H1 (cell line): ENCODE data around the gene FAM184B. TPM values are rescaled to one million over a fixed set of nuclear protein-coding genes. Genes with fewer than 3 reads are reported as not detected.

Experiments
- CTCF ChIA-PET: fragments of 300-600 bp; sonication (Branson Sonifier 250); formaldehyde crosslinking; loops from one replicate; lab custom pipeline; 2021; ENCODE audit not compliant: partially characterized antibody; lab: Charles Lee
- POLR2A ChIA-PET: fragments of 300-600 bp; sonication (Branson Sonifier 250); formaldehyde crosslinking; loops from one replicate; lab custom pipeline; 2021; ENCODE audit warnings: inconsistent platforms; ENCODE audit not compliant: partially characterized antibody; lab: Charles Lee
- DNase-seq, 2 experiments: peaks; one replicate each; pipeline versions ENCODE4 v3.0.0 to v3.0.0-alpha.2; 2010 to 2022; ENCODE audit warnings: low spot score in 2 of 2, low read depth in 1 of 2, mixed read lengths in 1 of 2
- FAIRE-seq: peaks from 2 replicates; lab custom pipeline; 2011; peaks lifted over from hg19 to GRCh38; lab: Jason Lieb, UNC
- H2AFZ ChIP-seq: 2 replicates; pipeline ENCODE4 v1.8.1; 2012; ENCODE audit warnings: low read length, inconsistent platforms
- H2AK5ac ChIP-seq: 2 replicates; pipeline ENCODE4 v1.6.1; 2013; ENCODE audit warnings: low read depth, low read length
- H2BK120ac ChIP-seq: replicated peaks from 2 replicates; pipeline ENCODE3; 2013; ENCODE audit warnings: low read depth, low read length, inconsistent platforms
- H2BK12ac ChIP-seq: 2 replicates; pipeline ENCODE4 v1.6.1; 2013; ENCODE audit warnings: low read depth, low read length
- H2BK15ac ChIP-seq: 2 replicates; pipeline ENCODE4 v1.6.1; 2013; ENCODE audit warnings: low read length
- H2BK20ac ChIP-seq: 2 replicates; pipeline ENCODE4 v1.6.1; 2013; ENCODE audit warnings: low read length
- H2BK5ac ChIP-seq: 2 replicates; pipeline ENCODE4 v1.6.1; 2013; ENCODE audit warnings: low read depth, low read length
- H3K14ac ChIP-seq: 2 replicates; pipeline ENCODE4 v1.6.1; 2013; ENCODE audit warnings: inconsistent platforms; ENCODE audit not compliant: insufficient read length
- H3K18ac ChIP-seq: 2 replicates; pipeline ENCODE4 v1.6.1; 2013; ENCODE audit warnings: low read length; ENCODE audit errors: extremely low read depth
- H3K23ac ChIP-seq: 2 replicates; pipeline ENCODE4 v1.6.1; 2013; ENCODE audit warnings: inconsistent platforms; ENCODE audit not compliant: insufficient read length
- H3K23me2 ChIP-seq: 2 replicates; pipeline ENCODE4 v1.6.1; 2013; ENCODE audit warnings: low read depth, low read length
- H3K27ac ChIP-seq: 2 replicates; pipeline ENCODE4 v1.6.1; 2011; ENCODE audit warnings: low read depth, low read length, inconsistent platforms
- H3K27me3 ChIP-seq, 4 experiments: replicated peaks in 1 of 4; 1 replicate in 1 of 4; 2 replicates in 3 of 4; pipeline versions ENCODE4 v1.6.1 to v1.8.1; 2011 to 2013; ENCODE audit warnings: low read length in 3 of 4, mild to moderate bottlenecking in 3 of 4, inconsistent platforms in 2 of 4, mixed read lengths in 2 of 4, moderate library complexity in 1 of 4; ENCODE audit not compliant: control insufficient read depth in 3 of 4, insufficient read depth in 3 of 4; ENCODE audit errors: extremely low read depth in 1 of 4
- H3K36me3 ChIP-seq, 4 experiments: 2 replicates each; pipeline versions ENCODE4 v1.6.1 to v1.8.1; 2011 to 2013; ENCODE audit warnings: mild to moderate bottlenecking in 4 of 4, low read length in 3 of 4, moderate library complexity in 2 of 4, control low read depth in 1 of 4, inconsistent platforms in 1 of 4; ENCODE audit not compliant: insufficient read depth in 4 of 4, control insufficient read depth in 2 of 4
- H3K4ac ChIP-seq: replicated peaks from 2 replicates; pipeline ENCODE3; 2013; ENCODE audit warnings: low read length, low read depth, mixed read lengths, inconsistent platforms; ENCODE audit not compliant: insufficient read length
- H3K4me1 ChIP-seq, 4 experiments: replicated peaks in 1 of 4; 1 replicate in 1 of 4; 2 replicates in 3 of 4; pipeline versions ENCODE4 v1.6.1 to v1.8.1; 2011 to 2013; ENCODE audit warnings: low read length in 3 of 4, inconsistent platforms in 2 of 4, mixed read lengths in 1 of 4; ENCODE audit not compliant: insufficient read depth in 4 of 4, control insufficient read depth in 3 of 4
- H3K4me2 ChIP-seq, 2 experiments: 2 replicates each; pipeline versions ENCODE4 v1.6.1 to v1.8.1; 2011 to 2013; ENCODE audit warnings: low read depth in 2 of 2, low read length in 2 of 2, control low read depth in 1 of 2, inconsistent platforms in 1 of 2, mild to moderate bottlenecking in 1 of 2; ENCODE audit not compliant: insufficient read depth in 1 of 2
- H3K4me3 ChIP-seq, 4 experiments: fragments of 200-600, 300-600 bp in 1 of 4; sonication (generic), shearing (Covaris generic), sonication (Bioruptor Twin) in 1 of 4; 2 replicates each; pipeline versions ENCODE4 v1.5.1 to v1.8.1; 2011 to 2016; ENCODE audit warnings: low read length in 4 of 4, low read depth in 3 of 4, control low read depth in 2 of 4, inconsistent platforms in 2 of 4, mild to moderate bottlenecking in 2 of 4, mixed read lengths in 1 of 4, moderate library complexity in 1 of 4; ENCODE audit not compliant: insufficient read depth in 2 of 4; ENCODE audit errors: extremely low read depth in 1 of 4
- H3K56ac ChIP-seq: replicated peaks from 2 replicates; pipeline ENCODE3; 2013; ENCODE audit warnings: low read depth, mild to moderate bottlenecking, mixed read lengths, low read length, inconsistent platforms; ENCODE audit not compliant: insufficient read length
- H3K79me1 ChIP-seq: 2 replicates; pipeline ENCODE4 v1.6.1; 2013; ENCODE audit warnings: low read depth, low read length, control low read depth
- H3K79me2 ChIP-seq, 2 experiments: 2 replicates each; pipeline versions ENCODE4 v1.6.1 to v1.8.1; 2012 to 2013; ENCODE audit warnings: low read length in 2 of 2, mild to moderate bottlenecking in 2 of 2, inconsistent platforms in 1 of 2; ENCODE audit not compliant: insufficient read depth in 2 of 2, control insufficient read depth in 1 of 2
- H3K9ac ChIP-seq, 4 experiments: replicated peaks in 1 of 4; 1 replicate in 1 of 4; 2 replicates in 3 of 4; pipeline versions ENCODE4 v1.6.1 to v1.8.1; 2011 to 2013; ENCODE audit warnings: low read depth in 3 of 4, low read length in 3 of 4, control low read depth in 2 of 4, mild to moderate bottlenecking in 2 of 4, moderate library complexity in 2 of 4, inconsistent platforms in 1 of 4; ENCODE audit errors: extremely low read depth in 1 of 4
- H3K9me3 ChIP-seq, 2 experiments: 2 replicates each; pipeline versions ENCODE4 v1.6.1 to v1.8.1; 2012 to 2013; ENCODE audit warnings: mild to moderate bottlenecking in 2 of 2, moderate library complexity in 2 of 2, control low read depth in 1 of 2, inconsistent platforms in 1 of 2, low read depth in 1 of 2, low read length in 1 of 2, mixed read lengths in 1 of 2; ENCODE audit not compliant: insufficient read depth in 2 of 2
- H4K20me1 ChIP-seq, 2 experiments: replicated peaks in 1 of 2; 2 replicates each; pipeline versions ENCODE3 to v1.8.1; 2011 to 2013; ENCODE audit warnings: inconsistent platforms in 2 of 2, low read length in 2 of 2, mild to moderate bottlenecking in 1 of 2; ENCODE audit not compliant: insufficient read depth in 2 of 2, control insufficient read depth in 1 of 2
- H4K5ac ChIP-seq: 2 replicates; pipeline ENCODE4 v1.6.1; 2013; ENCODE audit warnings: low read length, low read depth, mixed read lengths, inconsistent platforms; ENCODE audit not compliant: insufficient read length
- H4K8ac ChIP-seq: 2 replicates; pipeline ENCODE4 v1.8.0; 2013; ENCODE audit warnings: mild to moderate bottlenecking, moderate library complexity, low read length, inconsistent platforms; ENCODE audit not compliant: insufficient read depth; ENCODE audit errors: extremely low read depth
- H4K91ac ChIP-seq: replicated peaks from 2 replicates; pipeline ENCODE3; 2013; ENCODE audit warnings: low read length, mixed read lengths, inconsistent platforms; ENCODE audit not compliant: insufficient read length
- ASH2L ChIP-seq: fragments of 200-600, 300-600 bp; sonication (generic); IDR thresholded peaks from one replicate; pipeline ENCODE4 v1.7.1; 2017; ENCODE audit warnings: low read length
- ATF2 ChIP-seq: IDR thresholded peaks from 2 replicates; pipeline ENCODE4 v1.6.1; 2012; ENCODE audit warnings: low read length, inconsistent platforms
- CBX8 ChIP-seq: fragments of 300-800, 300-1000 bp; sonication (generic); IDR thresholded peaks from 2 replicates; pipeline ENCODE4 v1.7.1; 2016; ENCODE audit warnings: low read depth, low read length, borderline replicate concordance
- CHD1 ChIP-seq: IDR thresholded peaks from 2 replicates; pipeline ENCODE4 v1.6.1; 2012; ENCODE audit warnings: low read depth, low read length, improper control_type of control experiment
- NRF1 ChIP-seq: IDR thresholded peaks from 2 replicates; pipeline ENCODE4 v1.6.1; 2011; ENCODE audit warnings: mild to moderate bottlenecking, low read depth, low read length, improper control_type of control experiment
- POLR2A ChIP-seq, 2 experiments: IDR thresholded peaks; 1 replicate in 1 of 2; 2 replicates in 1 of 2; pipeline ENCODE4 v1.6.1; 2011; ENCODE audit warnings: low read depth in 2 of 2, low read length in 2 of 2, mild to moderate bottlenecking in 2 of 2; ENCODE audit errors: control extremely low read depth in 1 of 2
- POU5F1 ChIP-seq: IDR thresholded peaks from 2 replicates; pipeline ENCODE4 v1.6.1; 2011; ENCODE audit warnings: low read depth, mild to moderate bottlenecking, low read length, moderate library complexity
- SIRT6 ChIP-seq: IDR thresholded peaks from one replicate; pipeline ENCODE4 v1.7.1; 2012; ENCODE audit warnings: low read length, inconsistent platforms
- SP1 ChIP-seq: IDR thresholded peaks from 2 replicates; pipeline ENCODE4 v1.6.1; 2011; ENCODE audit warnings: low read depth, low read length
- SP2 ChIP-seq: IDR thresholded peaks from 2 replicates; pipeline ENCODE4 v1.6.1; 2012; ENCODE audit warnings: mild to moderate bottlenecking, low read length, inconsistent platforms
- TAF1 ChIP-seq: IDR thresholded peaks from 2 replicates; pipeline ENCODE4 v1.6.1; 2011; ENCODE audit warnings: mild to moderate bottlenecking, low read depth, low read length
- TBP ChIP-seq: IDR thresholded peaks from 2 replicates; pipeline ENCODE4 v1.6.1; 2011; ENCODE audit warnings: low read depth, low read length, improper control_type of control experiment
- WGBS, 2 experiments: shearing (Covaris generic) in 1 of 2; methylation state at CpG; one replicate each; pipeline versions ENCODE4 v1.1.6 to v1.1.7; 2013 to 2015; ENCODE audit warnings: low lambda C conversion rate in 2 of 2, mixed read lengths in 2 of 2, inconsistent platforms in 1 of 2, low coverage in 1 of 2, missing lambda C conversion rate in 1 of 2; ENCODE audit not compliant: insufficient replicate concordance in 2 of 2, insufficient coverage in 1 of 2, insufficient read length in 1 of 2; ENCODE audit errors: extremely low coverage in 1 of 2, missing lambda C conversion rate in 1 of 2; 5-methylcytosine and 5-hydroxymethylcytosine counted together
- polyA plus RNA-seq, 7 experiments: library from polyadenylated mRNA; depleted of rRNA in 3 of 7; stranded (reverse) in 5 of 7; unstranded in 2 of 7; fragments of >200 nt in 5 of 7; fragments of 200-250 nt in 2 of 7; gene quantifications; 1 replicate in 5 of 7; 2 replicates in 1 of 7; 4 replicates in 1 of 7; pipeline versions ENCODE4 v1.2.1 to v1.2.3, GENCODE V29; 2011 to 2013; ENCODE audit warnings: missing spikeins in 2 of 7, mixed read lengths in 2 of 7
- total RNA-seq: library from RNA; stranded (reverse); fragmentation: NEBNext Ultra II Directional; extraction: Animal tissue kit (Norgen Biotek cat#: 25700); gene quantifications from 2 replicates; pipeline ENCODE4 v1.2.1, GENCODE V29; 2021

The FAM184B gene
- total and polyA plus RNA-seq, 2 of the 8 experiments (the other 6 are each of a cell fraction or from before 2014, with no cell fraction given): 0.05 to 0.39 TPM

GRCh38 chr4:17758485-17758884 lies 22.9 kb downstream of the FAM184B start:
- Histone ChIP-seq H3K56ac (no peak overlapping the region), H3K23me2 (no peaks in the 10 kb centered on the region)
- POLR2A ChIA-PET: no interaction called here

More at GRCh38 chr4:17758485-17758884, 22.9 kb downstream of the FAM184B start:
- Histone ChIP-seq H3K4me1 (peaks cover 0 to 7% (median 3%) of the 10 kb centered on the region in 4 experiments; a peak in 5 of 7 replicates), H3K79me2 (no peaks in the 10 kb centered on the region), H3K79me1 (no peaks in the 10 kb centered on the region), H4K5ac (no peak overlapping the region), H3K4me2 (no peak overlapping the region), H3K4ac (no peak overlapping the region), H3K14ac (no peak overlapping the region), H2BK5ac (no peak overlapping the region), H2BK120ac (no peak overlapping the region), H3K9ac (no peak overlapping the region), H3K27me3 (no peaks in the 10 kb centered on the region), H2AFZ (no peak overlapping the region), H2AK5ac (no peak overlapping the region), H3K9me3 (no peaks in the 10 kb centered on the region), H2BK12ac (no peak overlapping the region), H3K36me3 (no peaks in the 10 kb centered on the region), H3K4me3 (no peak overlapping the region), H3K23ac (no peak overlapping the region), H4K20me1 (no peaks in the 10 kb centered on the region), H4K91ac (no peak overlapping the region), H3K27ac (no peak overlapping the region), H2BK20ac (no peak overlapping the region), H2BK15ac (no peak overlapping the region), H3K18ac (no peak overlapping the region), H4K8ac (no peak overlapping the region)
- FAIRE-seq (no peak), DNase-seq (no peak)
- TF ChIP-seq SP1: no peak
- TF ChIP-seq CBX8: no peak
- TF ChIP-seq ASH2L: no peak
- TF ChIP-seq CHD1: no peak
- TF ChIP-seq TBP: no peak
- TF ChIP-seq ATF2: no peak
- TF ChIP-seq POLR2A (IDR thresholded peaks at IDR 0.05; ENCODE audit: control extremely low read depth in 1 of 2, low read depth in 2 of 2, low read length in 2 of 2): no peak
- no peak for TF ChIP-seq SIRT6
- TF ChIP-seq NRF1: no peak
- no peak for TF ChIP-seq POU5F1
- TF ChIP-seq SP2: no peak
- no peak for TF ChIP-seq TAF1
- WGBS, 2 experiments: 91% methylated on average over 5 of the region's 5 CpGs; no CpG with 5 or more reads in 1 of the 2 experiments
- CTCF ChIA-PET: no interaction called here
